ENCODE results near the gene RALGAPA2.

DNA sequence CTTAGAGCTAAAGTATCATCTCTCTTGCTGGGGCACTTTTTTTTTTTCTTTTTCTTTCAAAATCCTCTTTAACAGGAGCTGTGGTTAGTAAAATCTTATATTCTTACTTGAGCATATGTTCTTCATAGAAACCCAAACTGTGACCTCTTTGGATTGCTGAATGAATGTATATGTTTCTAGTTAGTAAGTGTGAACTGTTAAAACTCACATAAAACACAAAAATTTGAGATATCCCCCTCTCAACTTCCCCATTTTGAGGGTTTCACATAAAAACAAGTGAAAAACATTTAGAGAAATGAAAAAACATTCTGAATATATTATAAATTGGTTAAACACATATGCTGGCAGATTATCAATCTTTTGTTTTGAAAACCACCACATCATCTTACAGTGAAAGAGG is 266.4 kb downstream of the RALGAPA2 start:
- TF ChIP-seq TBP (CRISPR knock-in tag; IDR thresholded peaks at IDR 0.05) = no peak
- TF ChIP-seq CTCF (CRISPR knock-in tag; IDR thresholded peaks at IDR 0.05) = no peak
- no peak for TF ChIP-seq CREB1 (IDR thresholded peaks at IDR 0.05)
- no peak for TF ChIP-seq CREB1 (CRISPR knock-in tag; IDR thresholded peaks at IDR 0.05)
- no peak for TF ChIP-seq BRD4 (CRISPR knock-in tag; IDR thresholded peaks at IDR 0.05)
- TF ChIP-seq ZNF703 (CRISPR knock-in tag; IDR thresholded peaks at IDR 0.05; ENCODE audit: borderline replicate concordance) = no peak
- TF ChIP-seq FOXM1 (CRISPR knock-in tag; IDR thresholded peaks at IDR 0.05) = no peak
- no peak for TF ChIP-seq POLR2AphosphoS5 (IDR thresholded peaks at IDR 0.05; ENCODE audit: low read depth, low read length)
- TF ChIP-seq ZSCAN31 (CRISPR knock-in tag; IDR thresholded peaks at IDR 0.05; ENCODE audit: low read depth) = no peak
- TF ChIP-seq ZNF550 (CRISPR knock-in tag; IDR thresholded peaks at IDR 0.05; ENCODE audit: borderline replicate concordance) = no peak

Data from HepG2 (cell line).